Measurements from ENCODE around the gene EBNA1BP2.
"Not testable (repeated sequence)": the region's sequence is repeated elsewhere in the genome, so short reads cannot be mapped to it uniquely, and the experiment has no call there.

Gene EBNA1BP2, protein sequence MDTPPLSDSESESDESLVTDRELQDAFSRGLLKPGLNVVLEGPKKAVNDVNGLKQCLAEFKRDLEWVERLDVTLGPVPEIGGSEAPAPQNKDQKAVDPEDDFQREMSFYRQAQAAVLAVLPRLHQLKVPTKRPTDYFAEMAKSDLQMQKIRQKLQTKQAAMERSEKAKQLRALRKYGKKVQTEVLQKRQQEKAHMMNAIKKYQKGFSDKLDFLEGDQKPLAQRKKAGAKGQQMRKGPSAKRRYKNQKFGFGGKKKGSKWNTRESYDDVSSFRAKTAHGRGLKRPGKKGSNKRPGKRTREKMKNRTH

DNA sequence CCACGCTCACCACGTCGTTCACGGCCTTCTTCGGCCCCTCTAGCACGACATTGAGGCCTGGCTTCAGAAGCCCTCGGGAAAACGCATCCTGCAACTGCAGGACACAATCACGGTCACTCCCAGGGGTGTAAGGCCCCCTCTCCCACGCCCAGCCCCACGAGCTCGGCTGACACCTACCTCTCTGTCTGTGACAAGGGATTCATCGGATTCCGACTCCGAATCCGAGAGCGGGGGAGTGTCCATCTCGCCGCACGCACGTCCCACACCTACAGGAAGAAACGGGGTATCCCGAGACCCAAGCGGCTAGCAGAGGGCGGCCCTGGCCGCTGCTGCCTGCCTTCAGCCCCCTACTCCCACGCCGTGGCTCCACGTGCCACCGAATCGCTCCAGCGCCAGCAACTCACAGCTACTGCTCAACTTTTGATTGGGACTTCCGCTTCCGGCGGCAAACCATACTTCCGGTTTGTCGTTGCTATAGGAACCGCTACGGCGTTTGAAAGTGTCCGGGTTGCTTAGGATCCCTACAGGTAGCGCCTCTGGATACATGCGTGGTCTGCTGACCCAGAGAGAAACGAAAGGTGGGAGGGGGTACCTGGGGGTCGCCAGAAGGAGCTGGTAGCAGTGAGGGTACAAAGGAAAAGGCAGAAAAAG is at the start of gene EBNA1BP2, which contains the start of gene CFAP57:
Gene EBNA1BP2, minus strand, starts transcription at position 415 of the 651 bp plus-strand sequence. Its CDS starts 172 bp downstream, at position 243.
Gene CFAP57, plus strand, starts transcription at position 455 of the 651 bp plus-strand sequence. CDS start 424 bp downstream, outside the sequence.
- peak; percentile 97 for DNase-seq

DNA sequence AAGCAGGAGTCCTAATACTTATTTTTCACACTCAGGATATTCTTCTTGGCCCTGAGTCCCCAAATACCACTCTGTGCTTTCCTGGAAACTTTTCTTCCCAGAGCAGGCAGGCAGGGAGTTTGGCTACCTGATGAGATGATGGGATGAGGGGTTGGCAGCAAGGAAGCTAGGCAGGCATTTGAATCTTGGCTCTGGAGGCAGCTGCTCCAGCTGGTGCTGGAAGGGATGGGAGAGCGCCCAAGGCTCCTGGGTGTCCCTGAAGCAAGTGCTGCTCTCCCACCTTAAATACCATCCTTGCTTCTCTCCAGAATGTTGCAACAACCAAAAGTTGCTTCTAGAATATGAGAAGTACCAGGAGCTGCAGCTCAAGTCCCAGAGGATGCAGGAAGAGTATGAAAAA is 49.7 kb upstream of the EBNA1BP2 start:
- no peak for DNase-seq

DNA sequence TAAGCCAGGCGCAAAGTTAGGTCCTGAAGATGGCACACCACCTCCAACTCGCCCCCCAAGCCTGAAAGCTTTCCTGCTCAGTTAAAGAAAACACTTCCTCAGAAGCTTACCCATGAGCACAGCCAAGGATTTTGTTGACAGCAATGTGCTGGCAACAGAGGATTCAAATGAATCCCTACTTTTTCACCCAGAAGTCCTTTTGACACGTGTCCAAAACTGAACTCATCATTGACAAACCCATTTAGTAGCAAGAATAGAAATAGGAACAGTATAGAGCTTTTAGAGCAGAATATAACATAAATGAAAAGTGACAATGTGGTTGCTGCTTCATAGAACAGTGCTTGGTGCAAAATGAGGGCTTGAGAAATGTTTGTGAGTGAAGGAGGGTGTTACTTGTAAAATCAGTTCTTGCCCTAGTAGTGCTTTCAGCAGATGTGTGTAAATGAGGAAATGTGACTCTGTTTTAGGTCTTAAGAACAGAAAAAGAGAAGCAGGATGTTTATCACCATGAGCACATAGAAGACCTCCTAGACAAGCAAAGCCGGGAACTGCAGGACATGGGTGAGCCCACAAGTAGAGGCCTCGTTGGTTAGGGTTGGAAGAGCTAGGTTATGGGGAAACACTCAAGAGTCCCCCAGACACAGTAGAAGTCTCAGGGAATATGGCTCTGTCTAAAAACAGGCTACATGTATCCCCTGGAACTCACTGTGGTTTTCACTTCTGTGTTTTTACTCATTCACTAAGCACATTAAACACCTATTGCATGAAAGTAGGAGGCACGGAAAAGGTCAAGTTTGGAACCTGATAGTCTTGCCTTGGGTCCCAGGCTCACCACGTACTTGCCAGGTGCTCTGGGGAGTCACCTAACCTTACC is 49.1 kb upstream of the EBNA1BP2 start:
- no peak for DNase-seq

DNA sequence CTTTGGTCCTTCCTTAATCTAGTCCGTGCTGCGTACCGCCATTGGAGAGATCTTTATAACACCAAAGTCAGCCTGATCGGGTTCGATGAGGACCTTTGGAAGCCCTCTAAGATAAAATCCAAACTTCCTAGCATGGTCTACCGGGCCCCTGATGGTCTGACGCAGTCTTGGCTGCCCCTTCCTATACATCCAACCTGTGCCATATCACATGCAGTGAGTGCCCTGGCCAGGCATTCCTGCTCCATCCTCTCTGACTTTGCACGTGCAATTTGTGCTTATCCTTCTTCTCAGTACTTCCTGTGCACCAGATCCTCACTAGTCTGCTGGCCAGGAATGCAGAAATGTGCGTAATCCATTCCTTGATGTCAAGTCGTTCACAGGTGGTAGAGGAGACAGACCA is 45.7 kb upstream of the EBNA1BP2 start:
- no peak for DNase-seq

DNA sequence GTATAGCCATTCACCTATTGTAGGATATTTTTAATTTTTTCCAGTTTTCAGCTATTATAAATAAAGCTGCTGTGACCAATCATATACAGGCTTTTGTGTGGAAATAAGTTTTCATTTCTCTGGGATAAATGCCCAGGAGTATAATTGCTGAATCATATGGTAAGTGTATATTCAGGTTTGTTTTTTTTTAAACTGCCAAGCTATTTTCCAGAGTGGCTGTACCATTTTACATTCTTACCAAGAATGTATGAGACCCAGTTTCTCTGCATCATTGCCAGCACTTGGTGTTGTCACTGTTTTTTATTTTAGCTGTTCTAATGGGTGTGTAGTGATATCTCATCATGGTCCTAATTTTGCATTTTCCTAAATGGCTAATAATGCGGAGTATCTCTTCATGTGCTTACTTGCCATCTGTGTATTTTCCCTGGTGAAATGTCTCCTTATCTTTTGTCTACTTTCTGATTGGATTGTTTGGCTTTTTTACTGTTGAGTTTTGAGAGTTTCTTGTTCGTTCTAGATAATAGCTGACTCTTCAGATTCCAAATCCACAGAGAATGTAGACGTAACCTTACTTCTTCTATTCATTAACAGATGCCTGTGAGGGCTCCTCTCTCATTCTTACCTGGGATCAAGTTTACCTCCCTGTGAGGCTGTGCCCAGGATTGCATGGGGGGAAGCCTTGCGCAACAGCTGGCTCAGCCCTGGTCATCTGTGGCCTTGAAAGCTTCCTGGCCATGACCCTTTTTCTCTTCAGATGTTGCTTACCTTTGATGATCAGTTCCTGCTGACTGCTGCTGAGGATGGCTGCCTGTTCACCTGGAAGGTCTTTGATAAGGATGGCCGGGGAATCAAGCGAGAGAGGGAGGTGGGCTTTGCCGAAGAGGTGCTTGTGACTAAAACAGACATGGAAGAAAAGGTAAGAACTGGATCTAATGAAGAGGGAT is 42.7 kb upstream of the EBNA1BP2 start:
- DNase-seq, result no peak

DNA sequence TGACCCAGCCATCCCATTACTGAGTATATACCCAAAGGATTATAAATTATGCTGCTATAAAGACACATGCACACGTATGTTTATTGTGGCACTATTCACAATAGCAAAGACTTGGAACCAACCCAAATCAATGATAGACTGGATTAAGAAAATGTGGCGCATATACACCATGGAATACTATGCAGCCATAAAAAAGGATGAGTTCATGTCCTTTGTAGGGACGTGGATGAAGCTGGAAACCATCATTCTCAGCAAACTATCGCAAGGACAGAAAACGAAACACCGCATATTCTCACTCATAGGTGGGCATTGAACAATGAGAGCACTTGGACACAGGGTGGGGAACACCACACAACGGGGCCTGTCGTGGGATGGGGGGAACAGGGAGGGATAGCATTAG is 36.2 kb upstream of the EBNA1BP2 start:
- DNase-seq, result not testable (repeated sequence)

DNA sequence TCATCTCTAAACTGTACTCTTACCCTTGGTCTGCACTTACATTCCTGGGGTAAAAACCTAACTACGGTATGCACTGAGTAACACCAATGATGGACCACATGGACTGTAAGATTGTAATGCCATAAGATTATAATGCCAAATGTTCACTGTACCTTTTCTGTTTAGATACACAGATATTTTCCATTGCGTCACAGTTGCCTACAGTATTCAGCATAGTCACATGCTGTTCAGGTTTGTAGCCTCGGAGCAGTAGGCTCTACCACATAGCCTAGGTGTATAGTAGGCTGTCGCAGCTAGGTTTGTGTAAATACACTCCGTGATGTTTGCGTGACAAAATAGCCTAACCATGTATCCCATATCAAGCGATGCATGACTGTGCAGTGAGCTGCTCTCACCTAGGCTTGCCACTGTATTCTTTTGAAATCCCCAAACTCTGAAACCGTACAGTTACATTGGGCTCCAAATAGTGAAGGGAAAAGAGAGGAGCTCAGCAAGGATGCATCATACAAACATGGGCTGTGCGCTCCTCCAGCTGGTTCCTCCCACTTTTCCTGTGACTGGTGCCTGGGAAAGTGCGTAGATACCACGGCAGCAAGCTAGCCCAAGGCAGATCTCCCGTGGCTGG is 35.3 kb upstream of the EBNA1BP2 start:
- DNase-seq, result peak; percentile 54

DNA sequence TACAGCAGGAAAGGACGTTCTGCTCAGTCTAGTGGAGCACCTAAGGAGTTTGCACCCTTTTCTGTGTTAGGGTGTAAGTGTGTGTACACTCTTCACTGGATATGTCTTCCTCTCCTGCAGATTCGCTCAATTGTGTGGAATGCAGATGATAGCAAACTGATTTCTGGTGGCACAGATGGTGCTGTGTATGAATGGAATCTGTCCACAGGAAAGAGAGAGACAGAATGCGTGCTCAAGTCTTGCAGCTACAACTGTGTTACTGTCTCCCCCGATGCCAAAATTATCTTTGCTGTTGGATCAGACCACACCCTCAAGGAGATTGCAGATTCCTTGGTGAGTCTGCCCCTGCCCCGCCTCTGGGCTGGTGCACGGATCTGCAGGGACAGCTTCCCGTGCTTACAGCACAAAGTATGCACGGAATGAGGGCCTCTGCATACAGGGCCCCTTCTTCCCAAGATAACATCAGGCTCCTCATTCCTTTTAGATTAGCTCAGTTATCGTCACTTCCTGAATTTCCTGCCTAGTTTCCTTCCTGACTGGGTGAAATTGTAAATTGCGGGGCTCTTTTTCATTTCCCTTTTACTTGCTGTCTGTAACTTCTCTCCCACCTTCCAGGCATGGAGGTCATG is 34.6 kb upstream of the EBNA1BP2 start:
- DNase-seq, result no peak

DNA sequence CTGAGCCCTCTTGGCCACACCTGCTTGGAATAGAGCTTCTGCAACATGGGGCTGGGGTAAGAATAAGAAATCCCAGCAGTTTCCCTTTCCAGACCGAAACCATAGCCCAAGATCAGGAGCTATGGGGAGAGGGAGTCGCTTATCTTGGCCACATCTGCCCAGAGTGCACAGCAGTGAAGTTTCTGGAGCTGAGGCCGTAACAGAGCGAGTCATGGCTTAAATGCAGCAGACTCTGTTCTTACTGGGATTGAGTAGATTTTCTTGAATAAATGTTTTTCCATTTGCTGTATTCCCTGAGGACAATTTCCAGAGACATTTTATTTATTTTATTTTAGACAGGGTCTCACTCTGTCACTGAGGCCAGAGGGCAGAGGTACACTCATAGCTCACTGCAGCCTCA is 33.6 kb upstream of the EBNA1BP2 start:
- no peak for DNase-seq

DNA sequence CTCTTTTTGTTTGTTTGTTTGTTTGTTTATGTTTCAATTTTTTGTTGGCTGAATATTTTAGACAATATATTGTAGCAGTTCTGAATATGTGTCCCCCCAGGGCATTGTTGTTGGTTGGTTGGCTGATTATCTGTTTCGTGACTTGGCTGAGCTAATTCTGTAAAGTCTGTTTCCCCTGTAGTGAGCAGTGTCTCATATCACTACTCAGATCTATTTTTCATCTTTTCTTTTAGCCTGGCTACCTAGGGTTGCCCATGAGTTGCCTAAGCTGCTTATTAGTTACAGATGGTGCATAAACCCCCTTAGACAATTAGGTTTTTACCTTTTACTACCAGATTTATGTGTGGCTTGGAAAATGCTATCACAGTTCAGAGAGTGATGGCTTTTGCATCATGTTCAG is 32.3 kb upstream of the EBNA1BP2 start:
- DNase-seq, result no peak

DNA sequence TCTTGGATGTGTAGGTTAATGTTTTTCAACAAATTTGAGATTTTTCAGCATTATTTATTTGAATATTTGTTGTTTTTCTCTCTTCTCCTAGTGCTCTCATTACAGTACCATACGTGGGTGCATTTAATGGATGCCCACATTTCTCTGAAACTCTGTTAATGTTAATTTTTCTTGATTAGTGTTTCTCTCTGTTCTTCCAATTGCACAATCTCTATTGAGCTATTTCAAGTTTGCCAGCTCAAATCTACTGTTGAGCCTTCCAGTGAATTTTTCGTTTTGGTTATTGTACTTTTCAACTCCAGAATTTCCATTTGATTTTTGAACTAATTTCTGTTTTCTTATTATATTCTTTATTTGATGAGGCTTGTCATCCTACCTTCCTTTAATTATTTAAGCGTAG is 31.8 kb upstream of the EBNA1BP2 start:
- no peak for DNase-seq

DNA sequence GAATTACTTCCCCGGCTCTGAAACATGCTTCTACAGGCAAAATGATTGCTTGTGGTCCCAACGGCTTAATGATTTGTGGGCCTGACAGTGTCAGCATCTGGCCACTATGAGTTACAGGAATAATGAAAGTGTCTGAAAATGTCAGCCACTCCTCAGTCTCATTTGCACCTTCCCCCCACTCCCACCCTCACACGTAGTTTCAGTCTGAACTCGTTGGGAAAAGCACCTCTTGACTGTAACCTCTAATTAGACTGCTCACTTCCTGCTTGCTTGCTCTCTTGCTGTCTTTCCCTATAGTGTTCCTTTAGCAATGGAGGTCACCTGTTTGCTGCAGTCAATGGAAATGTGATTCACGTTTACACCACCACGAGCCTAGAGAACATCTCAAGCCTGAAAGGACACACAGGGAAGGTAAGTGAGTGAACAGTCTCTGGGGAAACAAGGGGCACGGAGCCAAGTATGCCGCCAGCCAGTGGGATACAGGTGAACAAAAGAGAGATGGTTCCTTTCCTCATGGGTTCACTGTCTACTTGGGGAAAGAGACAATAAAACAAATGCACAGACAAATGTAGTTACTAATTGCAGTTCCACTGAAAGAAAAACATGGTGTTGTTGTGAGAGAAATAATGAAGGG is 27.1 kb upstream of the EBNA1BP2 start:
- DNase-seq, result peak; percentile 41

DNA sequence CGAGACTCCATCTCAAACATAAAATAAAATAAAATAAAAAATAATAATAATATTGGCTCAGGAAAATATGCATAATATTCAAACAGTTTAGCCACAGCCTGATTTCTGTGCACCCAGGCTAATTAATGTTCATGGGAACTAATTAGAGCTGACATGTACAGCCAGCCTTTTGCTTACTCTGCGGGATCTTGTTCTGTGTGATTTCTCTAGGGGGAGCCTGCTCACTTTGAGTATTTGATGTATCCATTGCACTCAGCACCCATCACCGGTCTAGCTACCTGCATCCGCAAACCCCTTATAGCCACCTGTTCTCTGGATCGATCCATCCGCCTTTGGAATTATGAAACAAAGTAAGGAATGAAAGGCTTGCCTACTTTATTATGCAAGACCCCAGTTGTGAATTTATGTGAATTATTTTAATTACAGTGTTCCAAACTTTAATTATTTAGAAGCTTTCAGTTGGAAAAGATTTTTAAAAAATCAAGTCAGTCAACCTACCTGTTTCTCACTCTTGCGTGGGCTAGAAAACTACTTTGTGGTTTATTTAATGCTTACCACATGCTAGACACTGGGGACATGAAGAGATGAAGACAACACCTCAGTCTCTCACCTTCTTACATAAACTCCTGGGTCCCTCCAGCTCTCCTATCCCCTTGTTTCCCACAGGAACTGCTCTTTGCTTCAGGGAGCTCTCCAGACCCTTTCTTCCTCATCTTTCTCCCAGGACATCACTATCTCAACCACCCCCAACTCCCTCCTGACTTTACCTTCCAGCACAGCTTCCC is 25.4 kb upstream of the EBNA1BP2 start:
- no peak for DNase-seq

DNA sequence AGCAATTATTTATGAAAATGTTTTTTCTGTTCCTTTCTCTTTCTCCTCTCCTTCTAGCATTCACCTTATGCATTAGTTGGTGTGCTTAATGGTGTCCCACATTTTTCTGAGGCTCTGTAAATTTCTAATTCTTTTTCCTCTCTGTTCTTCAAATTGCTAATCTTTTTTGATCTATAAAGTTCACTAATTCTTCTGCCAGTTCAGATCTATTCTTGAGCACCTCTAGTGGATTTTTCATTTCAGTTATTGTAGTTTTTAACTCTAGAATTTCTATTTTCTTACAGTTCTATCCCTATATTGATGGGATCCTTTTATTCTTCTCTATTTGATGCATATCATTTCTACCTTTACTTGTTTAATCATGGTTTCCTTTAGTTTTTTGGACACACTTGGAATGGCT is 22.4 kb upstream of the EBNA1BP2 start:
- DNase-seq, result no peak

DNA sequence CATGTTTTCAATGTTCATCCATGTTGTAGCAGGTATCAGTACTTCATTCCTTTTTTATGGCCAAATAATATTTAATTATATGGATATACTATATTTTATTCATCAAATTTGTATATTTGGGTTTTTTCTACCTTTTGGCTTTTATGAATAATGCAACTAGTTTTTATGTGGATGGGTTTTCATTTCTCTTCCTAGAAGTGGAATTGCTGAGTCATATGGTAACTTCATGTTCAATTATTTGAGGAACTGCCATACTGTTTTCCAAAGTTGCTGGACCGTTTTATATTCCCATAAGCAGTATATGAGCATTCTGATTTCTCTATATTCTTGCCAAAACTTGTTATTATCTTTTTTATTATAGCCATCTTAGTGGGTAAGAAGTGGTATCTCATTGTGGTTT is 16.0 kb upstream of the EBNA1BP2 start:
- no peak for DNase-seq

DNA sequence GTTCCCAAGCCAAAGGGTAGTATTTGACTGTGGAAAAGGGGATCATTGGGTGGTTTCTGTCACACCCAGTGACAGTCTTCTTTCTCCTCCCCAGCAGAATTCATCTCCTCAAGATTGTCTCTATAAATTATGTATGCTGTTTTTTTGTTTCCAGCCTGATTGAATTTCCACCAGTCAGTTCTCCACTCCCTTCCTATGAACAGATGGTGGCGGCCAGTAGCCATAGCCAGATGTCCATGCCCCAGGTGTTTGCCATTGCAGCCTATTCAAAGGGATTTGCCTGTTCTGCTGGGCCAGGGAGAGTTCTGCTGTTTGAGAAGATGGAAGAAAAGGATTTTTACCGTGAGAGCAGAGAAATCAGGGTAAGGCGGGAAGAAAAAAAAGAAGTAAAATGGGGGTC is 12.9 kb upstream of the EBNA1BP2 start:
- no peak for DNase-seq

DNA sequence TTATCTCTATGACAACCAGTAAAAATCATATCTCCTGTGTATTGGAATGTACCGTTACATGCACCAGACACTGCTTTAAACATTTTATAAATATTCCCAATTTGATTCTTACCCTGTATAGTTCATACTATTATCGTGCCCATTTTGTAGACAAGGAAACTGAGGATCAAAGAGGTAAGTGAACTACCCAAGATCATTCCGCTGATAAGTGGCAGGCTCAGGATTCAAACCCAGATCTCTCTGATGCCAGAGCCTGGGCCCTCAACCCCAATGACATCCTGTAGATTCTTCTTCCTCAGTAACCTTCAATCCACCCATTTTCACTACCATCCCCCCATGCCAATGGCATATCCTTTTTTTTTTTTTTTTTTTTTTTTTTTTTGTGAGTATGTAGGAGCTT is 12.3 kb upstream of the EBNA1BP2 start:
- no peak for DNase-seq

DNA sequence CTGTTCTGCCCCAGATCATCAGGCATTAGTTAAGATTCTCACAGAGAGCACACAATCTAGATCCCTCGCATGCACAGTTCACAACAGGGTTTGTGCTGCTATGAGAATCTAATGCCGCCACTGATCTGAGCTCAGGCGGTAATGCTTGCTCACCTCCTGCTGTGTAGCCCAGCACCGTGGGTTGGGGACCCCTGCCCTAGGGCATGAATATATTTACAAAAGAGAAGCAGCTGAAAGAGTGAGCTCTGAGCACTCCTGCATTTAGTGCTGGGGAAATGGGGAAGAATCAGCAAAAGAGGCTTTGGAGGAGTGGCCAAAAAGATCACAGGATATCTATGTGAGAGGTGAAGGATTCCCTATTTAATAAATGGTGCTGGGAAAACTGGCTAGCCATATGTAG is 5.6 kb upstream of the EBNA1BP2 start:
- no peak for DNase-seq

DNA sequence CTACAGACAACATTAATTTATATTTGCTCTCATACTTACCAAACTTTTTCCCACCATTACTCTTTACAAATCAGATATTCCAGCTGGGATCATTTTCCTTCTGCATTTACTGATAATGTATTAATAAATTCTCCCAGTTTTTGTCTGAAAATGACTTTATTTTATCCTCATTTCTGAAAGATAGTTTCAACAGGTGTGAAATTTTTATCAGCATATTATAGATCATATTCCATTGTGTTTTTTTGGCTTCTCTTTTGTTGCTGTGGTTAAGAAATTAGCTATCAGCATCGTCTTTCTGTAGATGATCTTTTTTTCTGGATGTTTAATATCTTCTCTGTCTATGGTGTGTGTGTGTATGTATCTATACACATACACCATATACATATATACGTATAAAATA is 2.8 kb upstream of the EBNA1BP2 start:
- DNase-seq, result no peak

DNA sequence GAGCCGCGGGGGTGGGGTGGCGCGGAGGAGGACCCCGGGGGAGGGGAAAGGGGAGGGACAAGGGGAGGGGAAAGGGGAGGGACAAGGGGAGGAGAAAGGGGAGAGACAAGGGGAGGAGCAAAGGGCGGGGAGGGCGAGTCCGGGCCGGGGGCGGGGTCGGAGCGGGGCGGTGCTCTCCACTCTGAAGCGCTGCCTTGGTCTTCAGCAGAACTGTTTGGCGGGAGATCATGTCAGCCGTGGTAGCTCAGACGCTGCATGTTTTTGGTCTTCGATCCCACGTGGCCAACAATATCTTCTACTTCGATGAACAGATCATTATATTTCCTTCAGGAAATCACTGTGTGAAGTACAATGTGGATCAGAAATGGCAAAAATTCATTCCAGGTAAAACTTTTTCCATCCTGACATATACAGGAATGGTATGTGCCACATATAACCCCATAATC is 460 bp upstream of the EBNA1BP2 start:
- peak; percentile 94 for DNase-seq

Data from DMS53 (cell line).